Type B pancreatic cell (in vitro differentiated cells): ENCODE measurements around the gene HEATR5A. TPM values are rescaled to one million over a fixed set of nuclear protein-coding genes. Genes with fewer than 3 reads are reported as not detected.
A peak's percentile ranks its signal among the peaks of the same experiment; 100 is the strongest.

Source experiments
- DNase-seq: peaks from one replicate; pipeline ENCODE4 v3.0.0; 2021; ENCODE audit warnings: mixed read lengths; ENCODE audit not compliant: unreplicated experiment; ENCODE audit errors: extremely low spot score
- H3K27ac Mint-ChIP-seq: 2 replicates; pipeline ENCODE4 v1.8.0; 2021; ENCODE audit warnings: mild to moderate bottlenecking, mixed read lengths
- H3K27me3 Mint-ChIP-seq: 2 replicates; pipeline ENCODE4 v1.8.0; 2021; ENCODE audit warnings: mixed read lengths
- H3K36me3 Mint-ChIP-seq: 2 replicates; pipeline ENCODE4 v1.8.0; 2021; ENCODE audit warnings: mixed read lengths
- H3K4me1 Mint-ChIP-seq: one replicate; pipeline ENCODE4 v1.8.0; 2021; ENCODE audit warnings: mixed read lengths; ENCODE audit not compliant: unreplicated experiment
- H3K4me3 Mint-ChIP-seq: 2 replicates; pipeline ENCODE4 v1.8.0; 2021; ENCODE audit warnings: mild to moderate bottlenecking, mixed read lengths
- H3K9me3 Mint-ChIP-seq: 2 replicates; pipeline ENCODE4 v1.8.0; 2021; ENCODE audit warnings: mixed read lengths
- CTCF ChIP-seq: fragments of 200-600 bp; sonication (generic); conservative IDR thresholded peaks from 2 replicates; pipeline ENCODE4 v1.5.0; 2021; ENCODE audit warnings: antibody characterized with exemption, mild to moderate bottlenecking
- total RNA-seq: library from RNA; stranded (reverse); gene quantifications from 2 replicates; pipeline ENCODE4 v1.2.1, GENCODE V29; 2021; ENCODE audit warnings: low replicate concordance

HEATR5A gene
- total RNA-seq, 1 donor from 2014 or later = 26.3 TPM

- no peak for DNase-seq
- Mint-ChIP-seq H3K27me3 (no peaks in the 10 kb centered on the region), H3K27ac (peak overlapping the region; percentile 97)
These were observed 37.6 kb upstream of the HEATR5A start for GRCh38 chr14:31457665-31458659.

GRCh38 chr14:31456841-31457664 lies 36.7 kb upstream of the HEATR5A start, which contains the start of gene DTD2:
Gene DTD2 (minus strand): TSS chr14:31457506. CDS start chr14:31457393, 113 bp downstream.
- no peak for TF ChIP-seq CTCF
- Mint-ChIP-seq H3K4me3 (peak within 1 kb of the TSS; percentile 98), H3K27ac (peak within 1 kb of the TSS; percentile 97), H3K27me3 (no peaks in the 10 kb centered on the region), H3K36me3 (peaks cover 3% of the 10 kb centered on the region), H3K4me1 (peaks cover 25% of the 10 kb centered on the region), H3K9me3 (no peaks in the 10 kb centered on the region)
- DNase-seq = peak; percentile 91

More at GRCh38 chr14:31457665-31458659, 37.6 kb upstream of the HEATR5A start:
- Mint-ChIP-seq H3K9me3 (no peaks in the 10 kb centered on the region), H3K36me3 (no peaks in the 10 kb centered on the region), H3K4me1 (peaks cover 25% of the 10 kb centered on the region), H3K4me3 (peak overlapping the region; percentile 98)
- no peak for TF ChIP-seq CTCF

- H3K27me3 Mint-ChIP-seq = no peaks in the 10 kb centered on the region
- peaks cover 22% of the 10 kb centered on the region for H3K36me3 Mint-ChIP-seq
- no peak overlapping the region for H3K27ac Mint-ChIP-seq
- peaks cover 9% of the 10 kb centered on the region for H3K4me1 Mint-ChIP-seq
- no peaks in the 10 kb centered on the region for H3K9me3 Mint-ChIP-seq
- peak; percentile 74 for TF ChIP-seq CTCF
- no peak overlapping the region for H3K4me3 Mint-ChIP-seq
- DNase-seq = no peak
These were observed 29.7 kb upstream of the HEATR5A start for GRCh38 chr14:31449971-31450610.

- no peak for DNase-seq
- Mint-ChIP-seq H3K4me1 (peaks cover 5% of the 10 kb centered on the region), H3K4me3 (no peak overlapping the region), H3K9me3 (no peaks in the 10 kb centered on the region), H3K27me3 (no peaks in the 10 kb centered on the region), H3K36me3 (peaks cover 23% of the 10 kb centered on the region), H3K27ac (no peak overlapping the region)
- no peak for TF ChIP-seq CTCF
These were observed 28.8 kb upstream of the HEATR5A start for GRCh38 chr14:31449136-31449535.

GRCh38 chr14:31445703-31446102 lies 25.4 kb upstream of the HEATR5A start:
- Mint-ChIP-seq H3K36me3 (peaks cover 13% of the 10 kb centered on the region), H3K4me1 (no peaks in the 10 kb centered on the region), H3K9me3 (no peaks in the 10 kb centered on the region), H3K27me3 (no peaks in the 10 kb centered on the region), H3K4me3 (no peak overlapping the region), H3K27ac (no peak overlapping the region)
- no peak for TF ChIP-seq CTCF
- DNase-seq = no peak
